HK-2 (cell line): ENCODE measurements around the gene FGF22.
"Not testable (repeated sequence)": the region's sequence is repeated elsewhere in the genome, so short reads cannot be mapped to it uniquely, and the experiment has no call there.

Experiments used
- DNase-seq: peaks from one replicate; pipeline ENCODE4 v3.0.0-alpha.2; 2018; ENCODE audit not compliant: unreplicated experiment

FGF22 gene

GRCh38 chr19:660793-661426, 21.2 kb downstream of the FGF22 start:
- DNase-seq = no peak

- DNase-seq = no peak
These were observed 21.9 kb downstream of the FGF22 start for GRCh38 chr19:661427-662196.

GRCh38 chr19:662207-662961, 22.7 kb downstream of the FGF22 start:
- DNase-seq = peak; percentile 61

- peak; percentile 97 for DNase-seq
These were observed 23.4 kb downstream of the FGF22 start, which contains the start of gene RNF126 for GRCh38 chr19:662962-663681. RNF126 (minus strand) TSS chr19:663214; CDS start chr19:663121, 93 bp downstream.

- DNase-seq = no peak
These were observed 24.0 kb downstream of the FGF22 start for GRCh38 chr19:663682-664117.

- peak; percentile 81 for DNase-seq
These were observed 25.3 kb downstream of the FGF22 start for GRCh38 chr19:664913-665443.

GRCh38 chr19:666985-667573, 27.4 kb downstream of the FGF22 start:
- DNase-seq = not testable (repeated sequence)

GRCh38 chr19:668675-669434, 29.2 kb downstream of the FGF22 start:
- DNase-seq = not testable (repeated sequence)

- DNase-seq = no peak
These were observed 31.0 kb downstream of the FGF22 start for GRCh38 chr19:670609-671075.

- no peak for DNase-seq
These were observed 34.8 kb downstream of the FGF22 start for GRCh38 chr19:674282-675151.

GRCh38 chr19:676007-676338, 36.3 kb downstream of the FGF22 start:
- DNase-seq = no peak

- DNase-seq = peak; percentile 60
These were observed 36.8 kb downstream of the FGF22 start, which contains the start of gene FSTL3 for GRCh38 chr19:676339-677105. FSTL3 (plus strand) TSS chr19:676392; CDS start chr19:676424, 32 bp downstream.

GRCh38 chr19:677201-677600, 37.5 kb downstream of the FGF22 start:
- DNase-seq = peak; percentile 94

GRCh38 chr19:677601-678436, 38.1 kb downstream of the FGF22 start:
- no peak for DNase-seq

GRCh38 chr19:678791-679388, 39.2 kb downstream of the FGF22 start:
- DNase-seq = no peak

GRCh38 chr19:679418-680286, 40.0 kb downstream of the FGF22 start:
- peak; percentile 71 for DNase-seq
